HCT116 (cell line): Measurements from ENCODE around the gene C19orf44. TPM values are rescaled to one million over a fixed set of nuclear protein-coding genes. Genes with fewer than 3 reads are reported as not detected.

ENCODE experiments used
- ATAC-seq: fragments of 200-7000 bp; cut with Tn5 transposase; 2 replicates; pipeline ENCODE4 v1.9.1; 2020; ENCODE audit warnings: mild to moderate bottlenecking, moderate library complexity
- BruUV-seq: library from RNA; stranded (reverse); fragments of 400-500 nt; replicated peaks from 2 replicates; lab custom pipeline; 2021; lab: Mats Ljungman, UMichigan
- CTCF ChIA-PET: fragments of 300-600 bp; sonication (Branson Sonifier 250); formaldehyde crosslinking; loops from one replicate; lab custom pipeline; 2021; ENCODE audit warnings: antibody characterized with exemption; lab: Charles Lee
- POLR2A ChIA-PET: fragments of 300-600, 350-600 bp; sonication (Branson Sonifier 250); formaldehyde crosslinking; loops from one replicate; lab custom pipeline; 2021; ENCODE audit warnings: antibody characterized with exemption; lab: Charles Lee
- RAD21 ChIA-PET, 2 experiments: fragments of 300-600 bp; sonication (Branson Sonifier 250); formaldehyde crosslinking; loops; one replicate each; lab custom pipeline; 2023; ENCODE audit warnings: low total read pairs in 2 of 2; ENCODE audit not compliant: uncharacterized antibody in 2 of 2, unreplicated experiment in 2 of 2, low non-redundant PET in 1 of 2; lab: Charles Lee
- DNase-seq: peaks from one replicate; pipeline ENCODE4 v3.0.0-alpha.2; 2010; ENCODE audit warnings: low read depth, low spot score
- H2AFZ ChIP-seq: fragments of 200-600 bp; shearing (Covaris generic), sonication (generic); 2 replicates; pipeline ENCODE4 v1.6.1; 2017; ENCODE audit warnings: low read depth, mixed run types, mixed read lengths, antibody characterized with exemption, low read length; ENCODE audit not compliant: poor library complexity, severe bottlenecking
- H3K27ac ChIP-seq: 2 replicates; pipeline ENCODE4 v1.5.1; 2012; ENCODE audit warnings: low read depth, low read length
- H3K27me3 ChIP-seq: fragments of 200-600 bp; sonication (generic); 2 replicates; pipeline ENCODE4 v1.6.1; 2016; ENCODE audit warnings: mixed run types, low read length, mixed read lengths; ENCODE audit not compliant: insufficient read depth
- H3K36me3 ChIP-seq, 2 experiments: fragments of 200-500 bp in 1 of 2; fragments of 200-600 bp in 1 of 2; sonication (Bioruptor generic) in 1 of 2; sonication (generic) in 1 of 2; 2 replicates each; pipeline versions ENCODE4 v1.5.1 to v1.6.1; 2014 to 2016; ENCODE audit warnings: low read length in 2 of 2, inconsistent platforms in 1 of 2, mixed read lengths in 1 of 2, mixed run types in 1 of 2; ENCODE audit not compliant: insufficient read depth in 2 of 2, control insufficient read depth in 1 of 2
- H3K4me1 ChIP-seq, 2 experiments: fragments of 200-600 bp in 1 of 2; sonication (generic) in 1 of 2; 2 replicates each; pipeline versions ENCODE4 v1.5.1 to v1.6.1; 2012 to 2017; ENCODE audit warnings: low read length in 2 of 2, inconsistent platforms in 1 of 2, mild to moderate bottlenecking in 1 of 2, mixed read lengths in 1 of 2, mixed run types in 1 of 2, moderate library complexity in 1 of 2; ENCODE audit not compliant: insufficient read depth in 2 of 2, control insufficient read depth in 1 of 2
- H3K4me2 ChIP-seq: fragments of 200-600 bp; sonication (generic); 2 replicates; pipeline ENCODE4 v1.6.1; 2017; ENCODE audit warnings: mixed run types, low read length, mixed read lengths
- H3K4me3 ChIP-seq, 2 experiments: fragments of 200-600 bp in 1 of 2; sonication (generic) in 1 of 2; replicated peaks in 1 of 2; 2 replicates each; pipeline ENCODE4 v1.5.1; 2011 to 2016; ENCODE audit warnings: low read length in 2 of 2, control low read depth in 1 of 2, low read depth in 1 of 2, mild to moderate bottlenecking in 1 of 2, mixed read lengths in 1 of 2, mixed run types in 1 of 2
- H3K79me2 ChIP-seq: fragments of 200-600 bp; sonication (generic); 2 replicates; pipeline ENCODE4 v1.6.1; 2017; ENCODE audit warnings: mild to moderate bottlenecking, mixed run types, low read length, moderate library complexity, mixed read lengths; ENCODE audit not compliant: insufficient read depth
- H3K9ac ChIP-seq: fragments of 200-600 bp; sonication (generic); 2 replicates; pipeline ENCODE4 v1.6.1; 2016; ENCODE audit warnings: low read length, mixed read lengths
- H3K9me2 ChIP-seq: fragments of 200-600 bp; sonication (generic), shearing (Covaris generic); 2 replicates; pipeline ENCODE4 v1.6.1; 2017; ENCODE audit warnings: mixed run types, mild to moderate bottlenecking, moderate library complexity; ENCODE audit not compliant: insufficient read depth
- H3K9me3 ChIP-seq, 2 experiments: fragments of 200-500 bp in 1 of 2; fragments of 200-600 bp in 1 of 2; sonication (Bioruptor generic) in 1 of 2; sonication (generic) in 1 of 2; 2 replicates each; pipeline ENCODE4 v1.6.1; 2014 to 2017; ENCODE audit warnings: low read length in 2 of 2, mixed read lengths in 2 of 2, inconsistent platforms in 1 of 2, low read depth in 1 of 2, mild to moderate bottlenecking in 1 of 2, mixed run types in 1 of 2, moderate library complexity in 1 of 2; ENCODE audit not compliant: control insufficient read depth in 1 of 2, insufficient read depth in 1 of 2
- H4K20me1 ChIP-seq: fragments of 200-600 bp; sonication (generic), shearing (Covaris generic); 2 replicates; pipeline ENCODE4 v1.6.1; 2017; ENCODE audit warnings: mixed run types, mild to moderate bottlenecking, moderate library complexity; ENCODE audit not compliant: insufficient read depth
- ATF3 ChIP-seq: IDR thresholded peaks from 2 replicates; pipeline ENCODE4 v1.6.1; 2012
- CBX3 ChIP-seq: IDR thresholded peaks from 2 replicates; pipeline ENCODE4 v1.6.1; 2012; ENCODE audit warnings: low read depth
- MAX ChIP-seq: IDR thresholded peaks from 2 replicates; pipeline ENCODE4 v1.6.1; 2012
- POLR2AphosphoS5 ChIP-seq: IDR thresholded peaks from 2 replicates; pipeline ENCODE4 v1.6.1; 2011; ENCODE audit warnings: mild to moderate bottlenecking, low read depth, low read length, moderate library complexity
- SRF ChIP-seq: IDR thresholded peaks from 2 replicates; pipeline ENCODE4 v1.6.1; 2012; ENCODE audit warnings: low read depth
- intact Hi-C: fragments of 100-400 bp; cut with micrococcal nuclease; formaldehyde crosslinking; loops from 2 replicates; pipeline ENCODE4 v1.10.0; 2022
- total RNA-seq: library from RNA; stranded (reverse); gene quantifications from one replicate; pipeline ENCODE4 v1.2.1, GENCODE V29; 2021; ENCODE audit not compliant: unreplicated experiment

The C19orf44 gene
- total RNA-seq, 1 experiment from 2014 or later: 6.8 TPM

GRCh38 chr19:16496613-16496983 lies 404 bp downstream of the C19orf44 start:
- DNase-seq: no peak

GRCh38 chr19:16497042-16497441 lies 848 bp downstream of the C19orf44 start:
- Histone ChIP-seq H3K27me3 (no peaks in the 10 kb centered on the region), H3K27ac (peak overlapping the region; percentile 26), H2AFZ (no peak overlapping the region), H3K4me3 (peak overlapping the region; percentile 91 to 95), H3K9ac (peak overlapping the region; percentile 64), H3K4me2 (peak overlapping the region; percentile 88), H3K4me1 (peaks cover 9 to 32% of the 10 kb centered on the region in 2 experiments), H3K9me3 (no peaks in the 10 kb centered on the region), H3K9me2 (no peaks in the 10 kb centered on the region), H3K36me3 (no peaks in the 10 kb centered on the region), H4K20me1 (no peaks in the 10 kb centered on the region), H3K79me2 (peaks cover 27% of the 10 kb centered on the region)
- TF ChIP-seq CBX3: no peak
- TF ChIP-seq SRF: no peak
- no peak for TF ChIP-seq POLR2AphosphoS5
- TF ChIP-seq ATF3: no peak
- ChIA-PET CTCF (no interaction called here), POLR2A (no interaction called here), RAD21 (no interaction called here)
- no TSS peak for BruUV-seq
- intact Hi-C loops: no loop called here
- ATAC-seq: no peak
- no peak for DNase-seq

More at GRCh38 chr19:16496613-16496983, 404 bp downstream of the C19orf44 start:
- no peaks in the 10 kb centered on the region for H3K27me3 ChIP-seq
- H3K27ac ChIP-seq: peak overlapping the region; percentile 26
- intact Hi-C loops: no loop called here
- no peak for TF ChIP-seq SRF
- 0 out of 2 replicates have a peak, but pooled peaks have one; percentile 32 for TF ChIP-seq MAX
- ChIA-PET CTCF (no interaction called here), POLR2A (no interaction called here), RAD21 (no interaction called here)
- H3K79me2 ChIP-seq: peaks cover 27% of the 10 kb centered on the region
- H3K4me1 ChIP-seq: peaks cover 9 to 32% of the 10 kb centered on the region in 2 experiments
- TSS peak; percentile 45 for BruUV-seq
- peak; percentile 7; the same call in 1 of the 2 replicates for ATAC-seq
- H3K9me2 ChIP-seq: no peaks in the 10 kb centered on the region
- no peak overlapping the region for H2AFZ ChIP-seq
- H3K9ac ChIP-seq: peak overlapping the region; percentile 64
- H4K20me1 ChIP-seq: no peaks in the 10 kb centered on the region
- peak overlapping the region; percentile 91 to 95 for H3K4me3 ChIP-seq
- H3K36me3 ChIP-seq: no peaks in the 10 kb centered on the region
- no peaks in the 10 kb centered on the region for H3K9me3 ChIP-seq
- H3K4me2 ChIP-seq: peak overlapping the region; percentile 88
